Measurements from ENCODE around the gene SUN3. TPM values are rescaled to one million over a fixed set of nuclear protein-coding genes. Genes with fewer than 3 reads are reported as not detected.

The SUN3 gene
- total and polyA plus RNA-seq, 2 of the 8 experiments (the other 6 are each of a cell fraction or from before 2014, with no cell fraction given), result not detected

DNA sequence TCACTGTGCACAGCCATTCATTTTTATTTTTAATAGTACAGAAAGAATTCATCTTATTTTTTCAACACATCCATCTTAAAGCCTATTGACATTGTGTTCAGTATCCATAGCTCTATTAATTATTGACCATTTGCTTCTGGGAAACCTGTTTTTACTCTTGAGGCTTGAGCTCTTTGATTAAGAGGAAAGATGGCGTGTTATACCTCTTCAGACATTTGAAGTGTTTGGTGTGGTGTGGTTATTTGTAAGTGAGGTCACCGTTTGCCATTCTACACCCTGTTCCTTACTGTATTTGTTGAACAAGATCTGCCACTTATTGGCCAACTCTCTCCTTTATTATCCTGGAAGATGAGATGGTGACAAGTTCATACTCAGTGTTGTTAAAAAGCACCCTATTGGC, 24.8 kb upstream of the SUN3 start:
- no peak overlapping the region for H3K27ac ChIP-seq (ENCODE audit: low read depth, low read length)
- no peak overlapping the region for H2BK12ac ChIP-seq (ENCODE audit: low read depth, low read length)
- H2BK15ac ChIP-seq (ENCODE audit: low read length), result no peak overlapping the region
- H3K4me2 ChIP-seq (ENCODE audit: insufficient read depth in 1 of 2, low read depth in 2 of 2, low read length in 2 of 2), result no peak overlapping the region
- H2BK120ac ChIP-seq (replicated peaks; ENCODE audit: low read depth, low read length), result no peak overlapping the region
- FAIRE-seq (no peak), DNase-seq (ENCODE audit: low read depth in 1 of 2, low spot score in 2 of 2) (no peak)
- H3K27me3 ChIP-seq (replicated peaks in 1 of 4; ENCODE audit: control insufficient read depth in 3 of 4, extremely low read depth in 1 of 4, insufficient read depth in 3 of 4, low read length in 3 of 4), result no peaks in the 10 kb centered on the region
- H3K4ac ChIP-seq (replicated peaks; ENCODE audit: insufficient read length, low read depth, low read length), result no peak overlapping the region
- H2BK5ac ChIP-seq (ENCODE audit: low read depth, low read length), result no peak overlapping the region
- no peak overlapping the region for H3K18ac ChIP-seq (ENCODE audit: extremely low read depth, low read length)
- H3K79me2 ChIP-seq (ENCODE audit: control insufficient read depth in 1 of 2, insufficient read depth in 2 of 2, low read length in 2 of 2), result no peaks in the 10 kb centered on the region
- ChIA-PET POLR2A (ENCODE audit: partially characterized antibody) (interaction anchor here (1.8 kb wide), 1 partner anchor 35 kb away, joined by 4 read pairs; the partner anchor contains the start of gene UPP1), CTCF (ENCODE audit: partially characterized antibody) (no interaction called here)
- no peak overlapping the region for H2BK20ac ChIP-seq (ENCODE audit: low read length)
- no peaks in the 10 kb centered on the region for H3K4me1 ChIP-seq (replicated peaks in 1 of 4; ENCODE audit: control insufficient read depth in 3 of 4, insufficient read depth in 4 of 4, low read length in 3 of 4)
- H2AK5ac ChIP-seq (ENCODE audit: low read depth, low read length), result no peak overlapping the region
- H3K9ac ChIP-seq (replicated peaks in 1 of 4; ENCODE audit: extremely low read depth in 1 of 4, low read depth in 3 of 4, low read length in 3 of 4), result no peak overlapping the region
- H3K4me3 ChIP-seq (ENCODE audit: extremely low read depth in 1 of 4, insufficient read depth in 2 of 4, low read depth in 3 of 4, low read length in 4 of 4), result no peak overlapping the region
- no peaks in the 10 kb centered on the region for H3K36me3 ChIP-seq (ENCODE audit: control insufficient read depth in 2 of 4, insufficient read depth in 4 of 4, low read length in 3 of 4)
- H3K9me3 ChIP-seq (ENCODE audit: insufficient read depth in 2 of 2, low read depth in 1 of 2, low read length in 1 of 2), result 0 out of 4 replicates have a peak, but pooled peaks cover 0 to 2% of the 10 kb centered on the region in 2 experiments
- no peak overlapping the region for H4K5ac ChIP-seq (ENCODE audit: insufficient read length, low read depth, low read length)
- WGBS, 2 experiments (ENCODE audit: extremely low coverage in 1 of 2, insufficient coverage in 1 of 2, insufficient read length in 1 of 2, insufficient replicate concordance in 2 of 2, low coverage in 1 of 2, low lambda C conversion rate in 2 of 2, missing lambda C conversion rate in 1 of 2), result 92% methylated on average over 2 of the region's 2 CpGs; no CpG with 5 or more reads in 1 of the 2 experiments
- H3K14ac ChIP-seq (ENCODE audit: insufficient read length), result no peak overlapping the region
- H3K79me1 ChIP-seq (ENCODE audit: low read depth, low read length), result no peaks in the 10 kb centered on the region
- no peak overlapping the region for H2AFZ ChIP-seq (ENCODE audit: low read length)
- H3K23me2 ChIP-seq (ENCODE audit: low read depth, low read length), result no peaks in the 10 kb centered on the region
- H3K23ac ChIP-seq (ENCODE audit: insufficient read length), result no peak overlapping the region
- no peak overlapping the region for H4K8ac ChIP-seq (ENCODE audit: extremely low read depth, insufficient read depth, low read length)
- H3K56ac ChIP-seq (replicated peaks; ENCODE audit: insufficient read length, low read depth, low read length), result no peak overlapping the region
- H4K91ac ChIP-seq (replicated peaks; ENCODE audit: insufficient read length, low read length), result no peak overlapping the region
- no peaks in the 10 kb centered on the region for H4K20me1 ChIP-seq (replicated peaks in 1 of 2; ENCODE audit: control insufficient read depth in 1 of 2, insufficient read depth in 2 of 2, low read length in 2 of 2)
- TF ChIP-seq, protein P1, sequence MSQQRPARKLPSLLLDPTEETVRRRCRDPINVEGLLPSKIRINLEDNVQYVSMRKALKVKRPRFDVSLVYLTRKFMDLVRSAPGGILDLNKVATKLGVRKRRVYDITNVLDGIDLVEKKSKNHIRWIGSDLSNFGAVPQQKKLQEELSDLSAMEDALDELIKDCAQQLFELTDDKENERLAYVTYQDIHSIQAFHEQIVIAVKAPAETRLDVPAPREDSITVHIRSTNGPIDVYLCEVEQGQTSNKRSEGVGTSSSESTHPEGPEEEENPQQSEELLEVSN (IDR thresholded peaks at IDR 0.05), result no peak

All from H1 (cell line).